Left ventricle myocardium inferior (tissue), 1 donor: ENCODE data around the gene MYO1A. TPM values are rescaled to one million over a fixed set of nuclear protein-coding genes. Genes with fewer than 3 reads are reported as not detected.
A peak's percentile ranks its signal among the peaks of the same experiment; 100 is the strongest.
"Not testable (repeated sequence)": the region's sequence is repeated elsewhere in the genome, so short reads cannot be mapped to it uniquely, and the experiment has no call there.

Source experiments
- DNase-seq: peaks from one replicate; pipeline ENCODE4 v3.0.0-alpha.2; 2020
- H3K27ac ChIP-seq: fragments of 200-600 bp; replicated peaks from 2 replicates; pipeline ENCODE4 v1.8.0; 2021
- H3K27me3 ChIP-seq: fragments of 200-600 bp; 2 replicates; pipeline ENCODE4 v1.8.0; 2021; ENCODE audit warnings: low read depth
- H3K36me3 ChIP-seq: fragments of 200-600 bp; 2 replicates; pipeline ENCODE4 v1.8.0; 2021
- H3K4me1 ChIP-seq: fragments of 200-600 bp; 2 replicates; pipeline ENCODE4 v1.8.0; 2021
- H3K4me3 ChIP-seq: fragments of 200-600 bp; 2 replicates; pipeline ENCODE4 v1.8.0; 2021; ENCODE audit warnings: mild to moderate bottlenecking, moderate library complexity
- H3K9me3 ChIP-seq: fragments of 200-600 bp; replicated peaks from 2 replicates; pipeline ENCODE4 v1.8.0; 2021
- CTCF ChIP-seq: fragments of 200-600 bp; IDR thresholded peaks from 2 replicates; pipeline ENCODE4 v1.8.0; 2021; ENCODE audit warnings: antibody characterized with exemption, mild to moderate bottlenecking, borderline replicate concordance
- intact Hi-C: fragments of 100-400 bp; cut with micrococcal nuclease; formaldehyde crosslinking; loops from one replicate; pipeline ENCODE4 v1.11.0; 2022
- total RNA-seq: library from RNA; stranded (reverse); fragmentation: NEBNext Ultra II Directional; extraction: Animal tissue kit (Norgen Biotek cat#: 25700); gene quantifications from one replicate; pipeline ENCODE4 v1.2.1, GENCODE V29; 2021
- donor health status: DM: no; HTN: yes; CAD: no; lungs with severe emphysema.

The MYO1A gene
- total RNA-seq, 1 donor from 2014 or later: not detected

- intact Hi-C loops: no loop called here
- Histone ChIP-seq H3K9me3 (no peaks in the 10 kb centered on the region), H3K4me1 (peaks cover 21% of the 10 kb centered on the region), H3K4me3 (no peak overlapping the region), H3K36me3 (no peaks in the 10 kb centered on the region), H3K27me3 (no peaks in the 10 kb centered on the region), H3K27ac (no peak overlapping the region)
- TF ChIP-seq CTCF: no peak
- no peak for DNase-seq
These were observed 30.9 kb upstream of the MYO1A start for GRCh38 chr12:57080855-57081254.

- Histone ChIP-seq H3K27me3 (no peaks in the 10 kb centered on the region), H3K4me1 (peaks cover 18% of the 10 kb centered on the region), H3K27ac (peak overlapping the region; percentile 89), H3K4me3 (peak overlapping the region; percentile 84), H3K9me3 (no peaks in the 10 kb centered on the region), H3K36me3 (no peaks in the 10 kb centered on the region)
- DNase-seq: no peak
- no peak for TF ChIP-seq CTCF
- intact Hi-C loops: no loop called here
These were observed 29.9 kb upstream of the MYO1A start for GRCh38 chr12:57079821-57080220.

GRCh38 chr12:57078519-57079404, 28.8 kb upstream of the MYO1A start, which contains the start of gene NEMP1:
Gene NEMP1, minus strand, starts transcription at chr12:57078791. Its CDS starts 46 bp downstream, at chr12:57078745.
- H3K36me3 ChIP-seq: no peaks in the 10 kb centered on the region
- H3K9me3 ChIP-seq: no peaks in the 10 kb centered on the region
- H3K27ac ChIP-seq: peak within 1 kb of the TSS; percentile 89
- peak; percentile 94 for DNase-seq
- intact Hi-C loops: no loop called here
- peak within 1 kb of the TSS; percentile 84 for H3K4me3 ChIP-seq
- H3K27me3 ChIP-seq: no peaks in the 10 kb centered on the region
- H3K4me1 ChIP-seq: peaks cover 18% of the 10 kb centered on the region
- no peak for TF ChIP-seq CTCF

- H3K9me3 ChIP-seq, DNase-seq, H3K27ac ChIP-seq, intact Hi-C loops, H3K4me3 ChIP-seq, H3K27me3 ChIP-seq: not testable (repeated sequence)
- Histone ChIP-seq H3K4me1 (peaks cover 17% of the 10 kb centered on the region), H3K36me3 (peaks cover 24% of the 10 kb centered on the region)
These were observed 23.9 kb upstream of the MYO1A start for GRCh38 chr12:57073566-57074450.

- DNase-seq: no peak
- no peak overlapping the region for H3K4me3 ChIP-seq
- peaks cover 30% of the 10 kb centered on the region for H3K36me3 ChIP-seq
- H3K27ac ChIP-seq: no peak overlapping the region
- TF ChIP-seq CTCF: no peak
- no peaks in the 10 kb centered on the region for H3K9me3 ChIP-seq
- H3K27me3 ChIP-seq: no peaks in the 10 kb centered on the region
- H3K4me1 ChIP-seq: peaks cover 9% of the 10 kb centered on the region
- intact Hi-C loops: no loop called here
These were observed 22.7 kb upstream of the MYO1A start for GRCh38 chr12:57072661-57073060.
